Measurements from ENCODE around the gene SH3PXD2B.
"Not testable (repeated sequence)": the region's sequence is repeated elsewhere in the genome, so short reads cannot be mapped to it uniquely, and the experiment has no call there.

The SH3PXD2B gene

DNA sequence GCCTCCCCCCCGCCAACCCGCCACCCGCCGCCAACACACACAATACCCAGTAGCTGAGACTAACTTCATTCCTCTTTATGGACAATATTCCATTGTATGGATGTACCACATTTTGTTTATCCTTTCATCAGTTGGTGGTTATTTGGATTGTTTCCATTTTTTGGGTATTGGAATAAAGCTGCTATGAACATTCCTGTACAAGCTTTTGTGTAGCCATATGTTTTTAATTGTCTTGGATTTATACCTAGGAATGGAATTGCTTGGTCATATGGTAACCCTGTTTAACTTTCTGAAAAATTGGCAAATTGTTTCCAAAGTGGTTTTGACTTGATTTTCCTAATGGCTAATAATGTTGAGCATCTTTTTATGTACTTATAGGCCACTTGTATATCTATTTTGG is 165.9 kb downstream of the SH3PXD2B start:
- no peak overlapping the region for H3K4me3 Mint-ChIP-seq
- no peak for ATAC-seq (replicated peaks)
- peaks cover 4 to 7% of the 10 kb centered on the region in 2 donors for H3K4me1 Mint-ChIP-seq (ENCODE audit: low read depth in 2 of 2)
- DNase-seq, result no peak
- H3K9me3 Mint-ChIP-seq, result no peaks in the 10 kb centered on the region
- peaks cover 4% of the 10 kb centered on the region for H3K36me3 Mint-ChIP-seq (ENCODE audit: insufficient read depth)
- no peak overlapping the region for H3K27ac Mint-ChIP-seq
- H3K27me3 Mint-ChIP-seq, result no peaks in the 10 kb centered on the region

DNA sequence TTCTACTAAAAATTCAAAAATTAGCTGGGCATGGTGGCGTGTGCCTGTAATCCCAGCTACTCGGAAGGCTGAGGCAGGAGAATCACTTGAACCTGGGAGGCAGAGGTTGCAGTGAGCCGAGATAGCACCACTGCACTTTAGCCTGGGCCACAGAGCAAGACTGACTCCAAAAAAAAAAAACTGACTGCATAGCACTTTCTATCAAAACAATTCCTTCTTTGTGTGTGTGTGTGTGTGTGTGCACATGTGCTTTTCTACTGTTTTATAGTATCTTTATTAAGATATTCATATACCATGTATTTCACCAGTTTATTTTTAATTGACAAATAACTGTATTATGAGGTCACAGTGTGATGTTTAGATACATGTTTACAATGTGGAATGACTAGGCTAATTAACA is 167.2 kb downstream of the SH3PXD2B start:
- not testable (repeated sequence) for H3K36me3 Mint-ChIP-seq (ENCODE audit: insufficient read depth); DNase-seq; H3K4me3 Mint-ChIP-seq; H3K4me1 Mint-ChIP-seq (ENCODE audit: low read depth in 2 of 2); ATAC-seq (replicated peaks); H3K27ac Mint-ChIP-seq; H3K9me3 Mint-ChIP-seq; H3K27me3 Mint-ChIP-seq

DNA sequence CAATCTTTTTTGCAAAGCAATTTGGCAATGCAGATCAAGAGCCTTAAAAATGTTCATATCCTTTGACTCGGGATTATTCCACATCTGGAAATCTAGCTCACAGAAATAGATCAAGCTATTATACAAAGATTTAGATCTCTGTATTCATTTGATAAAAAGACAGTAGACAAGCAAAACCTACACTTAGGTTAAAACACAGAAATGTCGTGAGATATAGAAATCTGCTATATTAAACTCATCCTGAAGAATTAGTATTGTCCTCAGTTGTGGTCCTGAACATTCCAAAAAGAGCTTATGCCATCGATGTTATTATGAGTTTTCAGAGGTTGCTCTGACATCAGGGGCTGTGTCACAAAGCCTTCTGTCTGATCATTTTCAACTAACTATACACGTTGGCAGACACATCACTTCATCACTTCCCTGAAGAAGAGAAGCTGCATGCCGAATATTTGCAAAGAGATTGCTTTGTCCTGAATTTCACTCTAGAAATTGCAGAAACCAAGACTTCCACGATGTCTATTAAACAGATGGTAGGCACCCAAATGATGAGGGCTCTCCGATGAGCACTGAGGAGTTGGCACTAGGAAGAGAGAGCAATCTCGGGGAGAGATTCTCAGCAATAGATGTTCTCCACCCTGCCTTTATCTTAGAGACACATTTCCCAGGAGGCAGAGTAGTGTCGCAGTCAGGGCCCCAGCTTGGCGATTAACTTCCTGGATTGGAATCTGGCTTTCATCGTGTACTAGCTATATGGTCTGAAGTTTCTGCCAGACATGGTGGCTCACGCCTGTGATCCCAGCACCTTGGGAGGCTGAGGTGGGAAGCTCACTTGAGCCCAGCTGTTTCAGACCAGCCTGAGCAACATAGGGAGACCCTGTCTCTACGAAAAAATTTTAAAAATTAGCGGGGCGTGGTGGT is 168.8 kb downstream of the SH3PXD2B start:
- Mint-ChIP-seq H3K36me3 (ENCODE audit: insufficient read depth) (peaks cover 8% of the 10 kb centered on the region), H3K4me1 (ENCODE audit: low read depth in 2 of 2) (peaks cover 13 to 16% of the 10 kb centered on the region in 2 donors), H3K4me3 (peak overlapping the region; percentile 87 to 90), H3K27me3 (no peaks in the 10 kb centered on the region), H3K27ac (peak overlapping the region in 1 of 2 donors; percentile 38), H3K9me3 (no peaks in the 10 kb centered on the region)
- ATAC-seq (replicated peaks) (no peak), DNase-seq (no peak)

DNA sequence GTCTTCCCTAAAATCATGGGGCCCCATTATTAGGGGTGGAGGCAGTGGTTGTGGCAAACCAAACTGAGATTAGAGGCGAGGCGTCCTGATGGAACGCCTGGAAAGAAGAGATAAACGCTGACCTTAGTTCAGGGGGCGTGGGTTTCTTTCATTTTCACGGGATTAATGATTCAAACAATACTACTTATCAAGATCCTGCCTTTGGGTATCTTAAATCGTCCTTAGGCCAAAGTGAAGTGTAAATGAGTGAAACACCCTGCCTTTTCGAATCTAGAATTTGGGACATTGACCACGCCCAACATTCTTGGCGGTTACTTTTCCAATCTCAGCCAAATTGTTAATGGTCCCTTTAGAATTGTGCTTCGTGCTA is 169.7 kb downstream of the SH3PXD2B start:
- H3K27me3 Mint-ChIP-seq, result no peaks in the 10 kb centered on the region
- H3K9me3 Mint-ChIP-seq, result no peaks in the 10 kb centered on the region
- H3K27ac Mint-ChIP-seq, result peak overlapping the region; percentile 51 to 88
- no peak for DNase-seq
- peaks cover 13 to 16% of the 10 kb centered on the region in 2 donors for H3K4me1 Mint-ChIP-seq (ENCODE audit: low read depth in 2 of 2)
- H3K36me3 Mint-ChIP-seq (ENCODE audit: insufficient read depth), result peaks cover 8% of the 10 kb centered on the region
- no peak for ATAC-seq (replicated peaks)
- H3K4me3 Mint-ChIP-seq, result peak overlapping the region; percentile 87 to 90

DNA sequence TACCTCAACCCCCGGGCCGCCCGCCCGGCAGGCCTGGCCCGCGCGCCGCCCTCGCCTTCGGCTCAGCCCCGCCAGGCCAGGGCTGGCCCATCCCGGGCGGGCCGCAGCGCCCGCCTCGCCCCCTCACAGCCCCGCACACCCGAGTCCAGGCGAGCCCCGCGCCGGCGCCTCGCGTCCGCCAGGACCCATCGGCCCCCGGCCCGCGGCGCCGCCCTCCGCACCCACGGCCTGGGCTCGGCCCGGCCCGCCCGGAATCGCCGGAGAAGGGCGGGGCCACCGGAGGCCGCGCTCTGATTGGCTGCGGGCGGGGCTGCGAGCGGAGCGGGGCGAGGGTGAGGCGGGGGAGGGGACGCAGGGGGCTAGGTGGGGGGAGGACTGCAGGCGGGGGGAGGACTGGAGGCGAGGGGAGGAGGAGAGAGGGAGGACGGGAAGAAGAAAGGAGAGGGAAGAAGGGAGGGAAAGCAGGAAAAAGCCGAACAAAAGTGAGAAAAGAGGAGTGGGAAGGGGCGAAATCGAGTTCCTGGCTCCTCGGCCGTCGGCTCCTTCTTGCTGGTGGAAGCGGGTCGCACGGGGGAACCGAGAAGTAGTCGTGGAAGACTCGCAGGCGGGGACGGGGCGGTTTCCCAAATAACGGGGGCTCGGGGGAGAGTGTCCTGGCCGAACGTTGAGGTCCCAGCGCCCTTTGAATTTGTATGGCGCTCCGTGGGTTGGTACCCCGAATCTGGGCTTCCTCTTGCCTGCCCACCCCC is 170.3 kb downstream of the SH3PXD2B start:
- Mint-ChIP-seq H3K4me1 (ENCODE audit: low read depth in 2 of 2) (peaks cover 13 to 16% of the 10 kb centered on the region in 2 donors), H3K36me3 (ENCODE audit: insufficient read depth) (peaks cover 8% of the 10 kb centered on the region), H3K9me3 (no peaks in the 10 kb centered on the region), H3K4me3 (peak overlapping the region; percentile 87 to 90), H3K27ac (peak overlapping the region; percentile 51 to 88), H3K27me3 (no peaks in the 10 kb centered on the region)
- DNase-seq (peak; percentile 60 to 61 (median 60)), ATAC-seq (replicated peaks) (peak; percentile 82)

DNA sequence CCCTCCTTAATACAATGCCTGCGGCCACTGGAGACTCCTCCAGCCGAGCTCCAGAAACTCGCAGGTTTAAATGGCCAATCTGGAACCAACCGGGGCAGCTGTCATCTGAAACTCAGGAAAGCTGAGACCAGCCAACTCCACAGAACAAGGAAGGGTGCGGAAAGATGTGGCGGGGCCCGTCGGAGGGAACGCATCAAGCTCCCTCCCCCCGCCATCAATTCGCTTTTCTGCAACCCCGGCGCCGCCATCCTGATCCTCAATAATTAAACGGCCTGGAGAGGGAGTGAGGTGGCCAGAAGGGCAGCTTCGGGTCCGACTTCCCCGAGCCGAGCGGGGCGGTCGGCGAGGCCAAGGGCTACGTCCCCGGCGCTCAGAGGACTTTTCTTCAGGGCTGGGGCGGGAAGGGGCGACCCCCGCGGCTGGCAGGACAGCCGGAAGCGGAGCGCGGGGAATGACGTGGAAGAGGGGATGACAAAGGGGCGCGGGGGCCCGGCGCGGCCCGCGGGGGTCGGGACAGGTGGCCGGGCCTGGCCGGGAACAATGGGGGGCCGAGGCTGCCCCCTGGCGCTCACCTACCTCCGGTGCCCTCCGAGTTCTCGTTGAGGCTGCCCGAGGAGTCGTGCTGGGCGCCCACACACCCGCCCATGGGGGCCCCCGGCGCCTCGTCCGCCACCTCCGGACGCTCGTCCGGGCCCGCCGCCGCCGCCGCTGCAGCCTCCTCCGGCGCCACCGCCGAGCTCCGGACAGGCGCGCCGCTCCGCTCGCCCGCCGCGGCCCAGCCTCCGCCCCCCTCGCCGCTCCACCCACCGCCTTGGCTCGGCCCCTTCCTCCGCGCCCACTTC is 171.1 kb downstream of the SH3PXD2B start, which contains the start of gene UBTD2:
TSS of gene UBTD2 (minus strand) at position 745 of the 842 bp plus-strand sequence. CDS start at position 646, 99 bp downstream.
- peak within 1 kb of the TSS; percentile 84 to 88 for H3K27ac Mint-ChIP-seq
- ATAC-seq (replicated peaks), result peak; percentile 88
- H3K27me3 Mint-ChIP-seq, result no peaks in the 10 kb centered on the region
- DNase-seq, result peak; percentile 68 to 70 (median 70)
- H3K4me3 Mint-ChIP-seq, result peak within 1 kb of the TSS; percentile 87 to 90
- H3K4me1 Mint-ChIP-seq (ENCODE audit: low read depth in 2 of 2), result peaks cover 13 to 16% of the 10 kb centered on the region in 2 donors
- no peaks in the 10 kb centered on the region for H3K9me3 Mint-ChIP-seq
- peaks cover 8% of the 10 kb centered on the region for H3K36me3 Mint-ChIP-seq (ENCODE audit: insufficient read depth)

DNA sequence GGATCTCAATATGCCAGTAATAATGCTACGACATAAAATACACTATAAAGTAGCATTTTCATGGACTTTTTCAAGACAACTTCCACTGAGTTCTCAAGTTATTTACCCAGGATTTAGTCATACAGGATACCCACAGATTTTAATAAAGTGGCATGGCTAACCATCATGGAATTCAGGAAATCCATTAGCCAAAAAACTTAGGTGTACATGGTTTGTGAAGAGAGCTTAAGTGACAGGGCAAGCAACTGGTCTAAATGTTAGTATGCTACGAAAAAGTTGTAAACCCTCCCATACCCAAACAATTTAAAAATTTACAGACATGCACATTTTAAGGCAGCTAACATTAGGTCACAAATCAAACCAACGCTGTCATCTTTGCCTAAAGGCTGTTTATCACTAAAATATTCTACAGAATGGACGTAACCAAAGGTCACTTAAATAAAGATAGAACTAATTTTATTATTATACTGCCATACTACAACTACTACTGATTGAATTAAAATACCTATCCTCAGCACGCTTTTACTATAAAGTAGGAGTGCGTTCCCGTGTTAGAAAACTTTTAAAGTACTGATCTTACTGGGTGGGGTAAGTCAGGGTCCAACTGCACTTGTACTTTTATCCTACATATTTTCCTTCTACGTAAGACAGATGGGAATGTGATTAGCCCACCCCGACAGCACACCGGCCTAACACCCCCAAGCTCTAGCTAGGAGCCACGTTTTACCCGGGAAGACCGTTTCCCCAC is 171.9 kb downstream of the SH3PXD2B start:
- Mint-ChIP-seq H3K36me3 (ENCODE audit: insufficient read depth) (peaks cover 8% of the 10 kb centered on the region), H3K4me3 (peak overlapping the region; percentile 87 to 90), H3K4me1 (ENCODE audit: low read depth in 2 of 2) (peaks cover 13 to 16% of the 10 kb centered on the region in 2 donors), H3K9me3 (no peaks in the 10 kb centered on the region), H3K27me3 (no peaks in the 10 kb centered on the region), H3K27ac (peak overlapping the region; percentile 84 to 85)
- ATAC-seq (replicated peaks), result no peak
- DNase-seq, result no peak

DNA sequence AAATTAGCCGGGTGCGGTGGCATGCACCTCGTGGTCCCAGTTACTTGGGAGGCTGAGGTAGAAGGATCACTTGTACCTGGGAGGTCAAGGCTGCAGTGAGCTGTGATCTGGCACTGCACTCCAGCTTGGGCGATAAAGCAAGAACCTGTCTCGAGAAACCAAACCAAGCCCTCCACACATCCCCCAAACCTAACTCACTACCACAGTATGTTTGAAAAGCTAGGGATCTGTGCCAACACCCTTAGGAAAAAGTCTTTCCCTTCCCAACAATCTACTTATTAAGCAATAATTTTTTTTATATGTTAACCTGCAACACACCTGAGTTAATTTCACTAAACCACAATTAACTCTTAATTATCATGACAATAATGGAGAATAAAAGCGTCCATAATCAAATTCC is 173.0 kb downstream of the SH3PXD2B start:
- no peaks in the 10 kb centered on the region for H3K9me3 Mint-ChIP-seq
- DNase-seq, result no peak
- no peaks in the 10 kb centered on the region for H3K27me3 Mint-ChIP-seq
- peaks cover 8% of the 10 kb centered on the region for H3K36me3 Mint-ChIP-seq (ENCODE audit: insufficient read depth)
- H3K4me1 Mint-ChIP-seq (ENCODE audit: low read depth in 2 of 2), result peaks cover 14 to 16% of the 10 kb centered on the region in 2 donors
- peak overlapping the region in 1 of 2 donors; percentile 10 for H3K27ac Mint-ChIP-seq
- no peak for ATAC-seq (replicated peaks)
- H3K4me3 Mint-ChIP-seq, result peak overlapping the region in 1 of 2 donors; percentile 45

DNA sequence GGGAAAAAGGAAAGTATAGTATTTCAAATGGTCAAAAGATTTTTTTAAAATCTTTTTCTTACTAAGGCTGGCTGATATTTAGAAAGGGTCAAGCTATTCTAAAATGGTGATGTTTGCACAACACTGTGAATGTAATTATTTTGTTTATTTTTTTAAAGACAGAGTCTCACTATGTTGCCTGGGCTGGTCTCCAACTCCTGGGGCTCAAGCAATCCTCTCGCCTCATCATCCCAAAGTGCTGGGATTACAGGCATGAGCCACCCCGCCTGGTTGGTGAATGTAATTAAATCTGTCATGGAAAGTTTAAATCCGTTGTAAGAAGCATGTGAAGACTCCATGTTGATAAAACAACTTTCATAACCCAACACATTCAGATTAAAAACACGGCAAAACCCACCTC is 173.4 kb downstream of the SH3PXD2B start:
- Mint-ChIP-seq H3K27me3 (no peaks in the 10 kb centered on the region), H3K27ac (no peak overlapping the region), H3K36me3 (ENCODE audit: insufficient read depth) (peaks cover 8% of the 10 kb centered on the region), H3K4me1 (ENCODE audit: low read depth in 2 of 2) (peaks cover 16% of the 10 kb centered on the region in 2 donors), H3K9me3 (no peaks in the 10 kb centered on the region), H3K4me3 (no peak overlapping the region)
- DNase-seq, result no peak
- ATAC-seq (replicated peaks), result no peak

DNA sequence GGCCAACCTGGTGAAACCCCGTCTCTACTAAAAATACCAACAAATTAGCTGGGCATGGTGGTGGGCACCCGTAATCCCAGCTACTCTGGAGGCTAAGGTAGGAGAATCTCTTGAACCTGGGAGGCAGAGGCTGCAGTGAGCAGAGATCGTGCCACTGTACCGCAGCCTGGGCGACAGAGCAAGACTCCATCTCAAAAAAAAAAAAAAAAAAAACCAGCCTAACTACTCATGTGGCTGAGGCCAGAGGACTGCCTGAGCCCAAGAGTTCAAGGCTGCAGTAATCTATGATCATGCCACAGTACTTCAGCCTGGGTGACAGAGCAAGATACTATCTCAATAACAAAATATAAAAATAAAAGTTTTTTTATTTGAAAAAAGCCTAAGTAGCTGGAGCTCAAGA is 174.0 kb downstream of the SH3PXD2B start:
- peaks cover 21 to 22% of the 10 kb centered on the region in 2 donors for H3K4me1 Mint-ChIP-seq (ENCODE audit: low read depth in 2 of 2)

DNA sequence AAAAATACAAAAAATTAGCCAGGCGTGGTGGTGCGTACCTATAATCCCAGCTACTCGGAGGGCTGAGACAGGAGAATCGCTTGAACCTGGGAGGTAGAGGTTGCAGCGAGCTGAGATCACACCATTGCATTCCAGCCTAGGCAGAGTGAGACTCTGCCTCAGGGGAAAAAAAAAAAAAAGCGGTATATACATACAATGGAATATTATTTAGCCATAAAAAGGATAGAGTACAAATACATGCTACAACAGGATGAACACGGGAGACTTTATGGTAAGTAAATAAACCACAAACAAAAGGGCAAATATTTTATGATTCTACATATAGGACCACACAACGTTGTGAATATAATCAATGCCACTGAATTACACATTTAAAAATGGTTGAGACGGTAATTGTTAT is 176.0 kb downstream of the SH3PXD2B start:
- DNase-seq, result no peak
- Mint-ChIP-seq H3K4me1 (ENCODE audit: low read depth in 2 of 2) (peaks cover 25% of the 10 kb centered on the region in 2 donors), H3K9me3 (no peaks in the 10 kb centered on the region), H3K27me3 (no peaks in the 10 kb centered on the region), H3K36me3 (ENCODE audit: insufficient read depth) (peaks cover 4% of the 10 kb centered on the region), H3K27ac (no peak overlapping the region), H3K4me3 (no peak overlapping the region)
- ATAC-seq (replicated peaks), result no peak

More for the DNA sequence above, 174.0 kb downstream of the SH3PXD2B start:
- Mint-ChIP-seq H3K9me3 (no peaks in the 10 kb centered on the region), H3K27ac (no peak overlapping the region), H3K4me3 (no peak overlapping the region), H3K36me3 (ENCODE audit: insufficient read depth) (peaks cover 8% of the 10 kb centered on the region), H3K27me3 (no peaks in the 10 kb centered on the region)
- DNase-seq (no peak), ATAC-seq (replicated peaks) (no peak)

DNA sequence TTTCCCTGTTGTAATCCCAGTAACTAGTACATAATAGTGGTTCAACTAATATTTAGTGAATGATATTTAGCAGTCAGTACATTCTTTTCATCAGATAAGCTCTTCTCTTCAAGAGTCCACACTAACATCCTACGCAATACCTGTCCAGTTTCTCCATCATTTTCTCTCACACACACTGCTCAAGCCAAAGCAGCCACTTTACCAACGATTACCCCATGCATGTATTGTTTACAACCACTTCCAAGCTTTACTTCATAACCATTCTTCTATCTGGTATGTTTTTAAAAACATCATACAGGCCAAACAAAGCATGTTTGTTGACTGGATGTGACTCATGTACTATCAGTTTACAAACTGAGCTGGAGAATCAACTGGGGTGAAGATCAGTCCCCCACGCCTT is 178.1 kb downstream of the SH3PXD2B start:
- Mint-ChIP-seq H3K9me3 (no peaks in the 10 kb centered on the region), H3K27me3 (no peaks in the 10 kb centered on the region), H3K4me1 (ENCODE audit: low read depth in 2 of 2) (peaks cover 16 to 20% of the 10 kb centered on the region in 2 donors), H3K4me3 (no peak overlapping the region), H3K27ac (no peak overlapping the region), H3K36me3 (ENCODE audit: insufficient read depth) (no peaks in the 10 kb centered on the region)
- ATAC-seq (replicated peaks) (no peak), DNase-seq (no peak)
